ENCODE data around the gene KCTD14. TPM values are rescaled to one million over a fixed set of nuclear protein-coding genes. Genes with fewer than 3 reads are reported as not detected.
"Not testable (repeated sequence)": the region's sequence is repeated elsewhere in the genome, so short reads cannot be mapped to it uniquely, and the experiment has no call there.

KCTD14 gene
- total and polyA plus RNA-seq, 9 donors = 0.24 to 5.2 (median 1.5) TPM

DNA sequence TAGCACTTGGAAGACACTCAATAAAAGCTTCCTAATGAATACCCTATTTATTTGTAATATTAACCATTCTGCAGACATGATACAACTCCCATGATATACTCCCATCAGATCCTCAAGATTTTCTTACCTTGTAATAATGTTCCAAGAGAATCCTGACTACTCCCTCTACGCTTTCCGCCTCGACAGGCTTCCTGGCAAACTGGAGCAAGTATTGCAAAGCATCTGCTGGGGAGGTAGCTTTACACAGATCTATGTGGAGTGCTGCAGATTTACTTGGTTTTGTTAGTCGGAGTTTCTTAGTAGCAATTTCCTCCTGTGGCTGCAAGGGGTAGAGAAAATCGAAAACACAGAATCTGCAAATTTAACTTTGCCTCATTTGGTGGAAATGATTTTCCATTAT lies 32.1 kb downstream of the KCTD14 start:
- H3K27ac ChIP-seq = no peak overlapping the region
- no peak for DNase-seq
- H3K9me3 ChIP-seq = no peaks in the 10 kb centered on the region
- no peak overlapping the region for H3K4me3 ChIP-seq
- no peaks in the 10 kb centered on the region for H3K36me3 ChIP-seq
- H3K27me3 ChIP-seq = no peaks in the 10 kb centered on the region
- H3K4me1 ChIP-seq (ENCODE audit: insufficient read depth) = peaks cover 5% of the 10 kb centered on the region
- intact Hi-C loops (cut with DNase I) = loop anchor here in 1 of 4 donors (10.0 kb wide), 1 partner anchor 166 kb away; the partner anchor contains the start of genes AAMDC and RSF1
- TF ChIP-seq POLR2A (IDR thresholded peaks at IDR 0.05) (no peak), EP300 (IDR thresholded peaks at IDR 0.05) (no peak)
- TF ChIP-seq, protein P1, sequence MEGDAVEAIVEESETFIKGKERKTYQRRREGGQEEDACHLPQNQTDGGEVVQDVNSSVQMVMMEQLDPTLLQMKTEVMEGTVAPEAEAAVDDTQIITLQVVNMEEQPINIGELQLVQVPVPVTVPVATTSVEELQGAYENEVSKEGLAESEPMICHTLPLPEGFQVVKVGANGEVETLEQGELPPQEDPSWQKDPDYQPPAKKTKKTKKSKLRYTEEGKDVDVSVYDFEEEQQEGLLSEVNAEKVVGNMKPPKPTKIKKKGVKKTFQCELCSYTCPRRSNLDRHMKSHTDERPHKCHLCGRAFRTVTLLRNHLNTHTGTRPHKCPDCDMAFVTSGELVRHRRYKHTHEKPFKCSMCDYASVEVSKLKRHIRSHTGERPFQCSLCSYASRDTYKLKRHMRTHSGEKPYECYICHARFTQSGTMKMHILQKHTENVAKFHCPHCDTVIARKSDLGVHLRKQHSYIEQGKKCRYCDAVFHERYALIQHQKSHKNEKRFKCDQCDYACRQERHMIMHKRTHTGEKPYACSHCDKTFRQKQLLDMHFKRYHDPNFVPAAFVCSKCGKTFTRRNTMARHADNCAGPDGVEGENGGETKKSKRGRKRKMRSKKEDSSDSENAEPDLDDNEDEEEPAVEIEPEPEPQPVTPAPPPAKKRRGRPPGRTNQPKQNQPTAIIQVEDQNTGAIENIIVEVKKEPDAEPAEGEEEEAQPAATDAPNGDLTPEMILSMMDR (IDR thresholded peaks at IDR 0.05) = no peak
- WGBS, 3 donors = 88 to 89% (median 88%) methylated on average over 5 of the region's 5 CpGs

- 96 to 98% (median 97%) methylated on average over 8 of the region's 8 CpGs for WGBS, 3 donors
- H3K27me3 ChIP-seq; H3K4me3 ChIP-seq; DNase-seq; H3K4me1 ChIP-seq (ENCODE audit: insufficient read depth); H3K9me3 ChIP-seq; H3K36me3 ChIP-seq; intact Hi-C loops (cut with DNase I); H3K27ac ChIP-seq: not testable (repeated sequence)
Measured at GRCh38 chr11:77986456-77986855, 36.6 kb downstream of the KCTD14 start.

DNA sequence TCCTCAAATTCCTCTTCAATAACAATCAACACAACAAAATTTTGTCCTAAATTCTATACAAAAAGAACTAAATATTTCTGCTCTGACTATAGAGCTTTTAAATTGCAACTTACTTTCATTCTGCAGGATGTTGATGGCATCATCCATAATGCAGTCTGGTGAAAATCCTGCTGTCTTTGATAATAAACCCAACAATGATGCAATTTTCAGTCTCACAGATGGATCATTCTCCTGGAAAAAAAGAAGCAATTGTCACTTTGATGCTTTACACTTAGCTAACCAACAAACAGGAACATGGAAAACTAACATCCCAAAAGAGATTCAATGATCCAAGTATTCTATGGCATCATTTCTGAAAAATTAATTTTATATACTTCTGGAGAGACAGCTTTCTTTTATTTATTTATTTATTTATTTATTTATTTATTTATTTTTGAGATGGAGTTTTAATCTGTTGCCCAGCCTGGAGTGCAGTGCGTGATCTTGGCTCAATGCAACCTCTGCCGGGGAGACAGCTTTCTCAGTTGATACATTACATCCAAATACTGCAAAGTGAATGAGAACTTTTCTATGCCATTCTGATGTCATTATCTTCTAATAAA lies 41.6 kb downstream of the KCTD14 start:
- Histone ChIP-seq H3K4me3 (no peak overlapping the region), H3K27me3 (no peaks in the 10 kb centered on the region), H3K9me3 (no peaks in the 10 kb centered on the region), H3K4me1 (ENCODE audit: insufficient read depth) (no peaks in the 10 kb centered on the region), H3K27ac (no peak overlapping the region), H3K36me3 (no peaks in the 10 kb centered on the region)
- WGBS, 3 donors = 89 to 97% (median 97%) methylated on average over 2 of the region's 2 CpGs
- intact Hi-C loops (cut with DNase I) = no loop called here
- DNase-seq = no peak
- no peak for TF ChIP-seq POLR2A (IDR thresholded peaks at IDR 0.05)
- TF ChIP-seq, protein P1 (IDR thresholded peaks at IDR 0.05) = no peak
- no peak for TF ChIP-seq EP300 (IDR thresholded peaks at IDR 0.05)

DNA sequence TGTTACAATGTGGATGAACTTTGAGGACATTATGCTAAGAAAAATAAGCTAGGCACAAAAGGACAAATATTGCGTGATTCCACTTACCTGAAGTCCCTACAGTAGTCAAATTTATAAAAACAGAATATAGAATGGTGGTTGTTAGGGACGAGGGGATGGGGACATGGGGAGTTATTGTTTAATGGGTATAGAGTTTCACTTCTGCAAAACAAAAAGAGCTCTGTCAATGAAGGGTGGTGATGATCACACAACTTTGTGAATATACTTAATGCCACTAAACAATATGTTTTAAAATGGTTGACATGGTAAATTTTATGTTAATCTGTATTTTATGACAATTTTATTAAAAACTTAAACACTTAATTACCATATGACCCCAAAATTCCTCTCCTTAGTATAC lies 54.7 kb downstream of the KCTD14 start:
- Histone ChIP-seq H3K4me3 (no peak overlapping the region), H3K9me3 (no peaks in the 10 kb centered on the region), H3K4me1 (ENCODE audit: insufficient read depth) (no peaks in the 10 kb centered on the region), H3K36me3 (no peaks in the 10 kb centered on the region), H3K27ac (no peak overlapping the region), H3K27me3 (no peaks in the 10 kb centered on the region)
- 92 to 98% (median 97%) methylated on average over 2 of the region's 2 CpGs for WGBS, 3 donors
- no peak for DNase-seq
- no peak for TF ChIP-seq POLR2A (IDR thresholded peaks at IDR 0.05)
- TF ChIP-seq EP300 (IDR thresholded peaks at IDR 0.05) = no peak
- TF ChIP-seq, protein P1 (IDR thresholded peaks at IDR 0.05) = no peak
- intact Hi-C loops (cut with DNase I) = loop anchor here in 1 of 4 donors (10.0 kb wide), 1 partner anchor 334 kb away; the partner anchor contains the start of gene CLNS1A

GRCh38 chr11:77967753-77968152 lies 55.3 kb downstream of the KCTD14 start:
- Histone ChIP-seq H3K9me3 (no peaks in the 10 kb centered on the region), H3K4me3 (no peak overlapping the region), H3K4me1 (ENCODE audit: insufficient read depth) (no peaks in the 10 kb centered on the region), H3K27me3 (no peaks in the 10 kb centered on the region), H3K36me3 (no peaks in the 10 kb centered on the region), H3K27ac (no peak overlapping the region)
- intact Hi-C loops (cut with DNase I) = loop anchor here in 1 of 4 donors (10.0 kb wide), 1 partner anchor 333 kb away; the partner anchor contains the start of gene CLNS1A
- DNase-seq = no peak
- TF ChIP-seq, protein P1 (IDR thresholded peaks at IDR 0.05) = no peak
- no peak for TF ChIP-seq EP300 (IDR thresholded peaks at IDR 0.05)
- TF ChIP-seq POLR2A (IDR thresholded peaks at IDR 0.05) = no peak

All from ovary (tissue), 9 donors.